K562 (cell line): ENCODE results near the gene DDC. TPM values are rescaled to one million over a fixed set of nuclear protein-coding genes. Genes with fewer than 3 reads are reported as not detected.

Experiments
- BCOR ChIP-seq: fragments of 450-650 bp; IDR thresholded peaks from 2 replicates; pipeline ENCODE4 v1.6.1; 2016
- CEBPB ChIP-seq: fragments of 450-650 bp; IDR thresholded peaks from 2 replicates; pipeline ENCODE4 v1.6.1; 2016; ENCODE audit warnings: missing genetic modification characterization, missing compliant biosample characterization
- CGGBP1 ChIP-seq: fragments of 250-450 bp; sonication (Bioruptor Pico); IDR thresholded peaks from 2 replicates; pipeline ENCODE4 v1.9.0; 2021; ENCODE audit warnings: mild to moderate bottlenecking
- EZH2 ChIP-seq: IDR thresholded peaks from 2 replicates; pipeline ENCODE4 v1.6.1; 2012; ENCODE audit warnings: low read depth, mild to moderate bottlenecking, inconsistent platforms, low read length, borderline replicate concordance
- MBD1 ChIP-seq: fragments of 250-450 bp; sonication (Bioruptor Pico); IDR thresholded peaks from 2 replicates; pipeline ENCODE4 v1.8.0; 2022; ENCODE audit warnings: inconsistent platforms
- MTA3 ChIP-seq: fragments of 450-650 bp; formaldehyde crosslinking; IDR thresholded peaks from 2 replicates; pipeline ENCODE4 v1.6.1; 2017; ENCODE audit warnings: mild to moderate bottlenecking, borderline replicate concordance
- NELFE ChIP-seq: IDR thresholded peaks from 2 replicates; pipeline ENCODE4 v1.6.1; 2011; ENCODE audit warnings: mild to moderate bottlenecking; ENCODE audit not compliant: insufficient read depth, insufficient read length
- PML ChIP-seq: IDR thresholded peaks from 2 replicates; pipeline ENCODE4 v1.6.1; 2012; ENCODE audit warnings: low read length, inconsistent platforms
- SP1 ChIP-seq: sonication (generic); formaldehyde crosslinking; IDR thresholded peaks from 2 replicates; pipeline ENCODE4 v1.8.1; 2022; ENCODE audit warnings: mild to moderate bottlenecking, missing genetic modification reagents
- TBL1XR1 ChIP-seq, 2 experiments: IDR thresholded peaks; 2 replicates each; pipeline ENCODE4 v1.6.1; 2012; ENCODE audit warnings: improper control_type of control experiment in 2 of 2, low read length in 2 of 2, mild to moderate bottlenecking in 1 of 2
- ZNF444 ChIP-seq: fragments of 250-450 bp; sonication (Bioruptor Pico); IDR thresholded peaks from 2 replicates; pipeline ENCODE4 v1.4.0; 2020; ENCODE audit warnings: mild to moderate bottlenecking, moderate library complexity
- ZNF551 ChIP-seq: fragments of 250-450 bp; sonication (Bioruptor Pico); IDR thresholded peaks from 2 replicates; pipeline ENCODE4 v1.5.0; 2021; ENCODE audit warnings: mild to moderate bottlenecking, moderate library complexity
- ZNF57 ChIP-seq: fragments of 450-650 bp; formaldehyde crosslinking; IDR thresholded peaks from 2 replicates; pipeline ENCODE4 v1.4.0; 2020; ENCODE audit warnings: mild to moderate bottlenecking, moderate library complexity
- polyA plus RNA-seq, 8 experiments: library from polyadenylated mRNA; depleted of rRNA in 4 of 8; stranded (reverse) in 5 of 8; unstranded in 3 of 8; fragments of >200 nt; fragmentation: Nextera tagmentation in 2 of 8; fragmentation: Illumina TruSeq in 1 of 8; extraction: Ambion mirVana in 2 of 8; extraction: Trizol in 1 of 8; gene quantifications; 2 replicates each; pipeline versions ENCODE4 v1.2.1 to v1.2.3, GENCODE V29; 2011 to 2014; ENCODE audit warnings: inconsistent platforms in 1 of 8, missing spikeins in 1 of 8
- total RNA-seq, 7 experiments: library from RNA; depleted of rRNA in 6 of 7; stranded (reverse); fragments of >200 nt in 6 of 7; fragmentation: Illumina TruSeq in 2 of 7; extraction: Trizol in 2 of 7; gene quantifications; 2 replicates each; pipeline versions ENCODE4 v1.2.1 to v1.2.3, GENCODE V29; 2011 to 2021; ENCODE audit warnings: low replicate concordance in 1 of 7
- TF ChIP-seq, protein P1 (sequence below), 3 experiments: IDR thresholded peaks in 2 of 3; conservative IDR thresholded peaks in 1 of 3; 2 replicates each; pipeline ENCODE4 v1.5.1; 2011 to 2012; ENCODE audit warnings: low read length in 3 of 3, mild to moderate bottlenecking in 3 of 3, control low read depth in 2 of 3, improper control_type of control experiment in 1 of 3, inconsistent platforms in 1 of 3, low read depth in 1 of 3, mixed read lengths in 1 of 3, moderate library complexity in 1 of 3; ENCODE audit not compliant: insufficient read depth in 2 of 3
- TF ChIP-seq, protein P2 (sequence below): sonication (generic); formaldehyde crosslinking; IDR thresholded peaks from 2 replicates; pipeline ENCODE4 v1.8.0; 2022; ENCODE audit warnings: missing genetic modification reagents, mild to moderate bottlenecking, borderline replicate concordance
- TF ChIP-seq, protein P3 (sequence below): fragments of 200-800 bp; sonication (Bioruptor generic); IDR thresholded peaks from 2 replicates; pipeline ENCODE4 v1.6.1; 2016; ENCODE audit warnings: missing genetic modification characterization, missing compliant biosample characterization
- TF ChIP-seq, protein P4 (sequence below): fragments of 200-800 bp; sonication (Bioruptor generic); IDR thresholded peaks from 2 replicates; pipeline ENCODE4 v1.6.1; 2017; ENCODE audit warnings: missing genetic modification characterization, missing compliant biosample characterization

DDC gene
- total and polyA plus RNA-seq, 9 of the 15 experiments (the other 6 are each of a cell fraction or from before 2014, with no cell fraction given), result not detected

GRCh38 chr7:50497068-50497642 lies 68.0 kb downstream of the DDC start (continued):
- TF ChIP-seq MBD1 (CRISPR knock-in tag) (no peak), TBL1XR1 (IDR thresholded peaks at IDR 0.05; ENCODE audit: low read length in 2 of 2) (peak; percentile 56 to 96; a peak in 3 of 4 replicates), MTA3 (peak; percentile 96), ZNF444 (CRISPR knock-in tag) (peak; percentile 53; the same call in 1 of the 2 replicates), NELFE (no peak), EZH2 (no peak), PML (peak; percentile 93), BCOR (peak; percentile 89), CGGBP1 (CRISPR knock-in tag) (no peak), ZNF57 (CRISPR knock-in tag) (no peak), CEBPB (tag) (peak; percentile 55), ZNF551 (CRISPR knock-in tag) (no peak), SP1 (CRISPR knock-in tag) (no peak)
- TF ChIP-seq, protein P1, sequence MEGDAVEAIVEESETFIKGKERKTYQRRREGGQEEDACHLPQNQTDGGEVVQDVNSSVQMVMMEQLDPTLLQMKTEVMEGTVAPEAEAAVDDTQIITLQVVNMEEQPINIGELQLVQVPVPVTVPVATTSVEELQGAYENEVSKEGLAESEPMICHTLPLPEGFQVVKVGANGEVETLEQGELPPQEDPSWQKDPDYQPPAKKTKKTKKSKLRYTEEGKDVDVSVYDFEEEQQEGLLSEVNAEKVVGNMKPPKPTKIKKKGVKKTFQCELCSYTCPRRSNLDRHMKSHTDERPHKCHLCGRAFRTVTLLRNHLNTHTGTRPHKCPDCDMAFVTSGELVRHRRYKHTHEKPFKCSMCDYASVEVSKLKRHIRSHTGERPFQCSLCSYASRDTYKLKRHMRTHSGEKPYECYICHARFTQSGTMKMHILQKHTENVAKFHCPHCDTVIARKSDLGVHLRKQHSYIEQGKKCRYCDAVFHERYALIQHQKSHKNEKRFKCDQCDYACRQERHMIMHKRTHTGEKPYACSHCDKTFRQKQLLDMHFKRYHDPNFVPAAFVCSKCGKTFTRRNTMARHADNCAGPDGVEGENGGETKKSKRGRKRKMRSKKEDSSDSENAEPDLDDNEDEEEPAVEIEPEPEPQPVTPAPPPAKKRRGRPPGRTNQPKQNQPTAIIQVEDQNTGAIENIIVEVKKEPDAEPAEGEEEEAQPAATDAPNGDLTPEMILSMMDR (IDR thresholded peaks at IDR 0.05 in 2 of 3, conservative IDR thresholded peaks at IDR 0.05 in 1 of 3; ENCODE audit: insufficient read depth in 2 of 3, low read depth in 1 of 3, low read length in 3 of 3), result no peak
- TF ChIP-seq, protein P2, sequence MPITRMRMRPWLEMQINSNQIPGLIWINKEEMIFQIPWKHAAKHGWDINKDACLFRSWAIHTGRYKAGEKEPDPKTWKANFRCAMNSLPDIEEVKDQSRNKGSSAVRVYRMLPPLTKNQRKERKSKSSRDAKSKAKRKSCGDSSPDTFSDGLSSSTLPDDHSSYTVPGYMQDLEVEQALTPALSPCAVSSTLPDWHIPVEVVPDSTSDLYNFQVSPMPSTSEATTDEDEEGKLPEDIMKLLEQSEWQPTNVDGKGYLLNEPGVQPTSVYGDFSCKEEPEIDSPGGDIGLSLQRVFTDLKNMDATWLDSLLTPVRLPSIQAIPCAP (CRISPR knock-in tag), result no peak
- TF ChIP-seq, protein P3, sequence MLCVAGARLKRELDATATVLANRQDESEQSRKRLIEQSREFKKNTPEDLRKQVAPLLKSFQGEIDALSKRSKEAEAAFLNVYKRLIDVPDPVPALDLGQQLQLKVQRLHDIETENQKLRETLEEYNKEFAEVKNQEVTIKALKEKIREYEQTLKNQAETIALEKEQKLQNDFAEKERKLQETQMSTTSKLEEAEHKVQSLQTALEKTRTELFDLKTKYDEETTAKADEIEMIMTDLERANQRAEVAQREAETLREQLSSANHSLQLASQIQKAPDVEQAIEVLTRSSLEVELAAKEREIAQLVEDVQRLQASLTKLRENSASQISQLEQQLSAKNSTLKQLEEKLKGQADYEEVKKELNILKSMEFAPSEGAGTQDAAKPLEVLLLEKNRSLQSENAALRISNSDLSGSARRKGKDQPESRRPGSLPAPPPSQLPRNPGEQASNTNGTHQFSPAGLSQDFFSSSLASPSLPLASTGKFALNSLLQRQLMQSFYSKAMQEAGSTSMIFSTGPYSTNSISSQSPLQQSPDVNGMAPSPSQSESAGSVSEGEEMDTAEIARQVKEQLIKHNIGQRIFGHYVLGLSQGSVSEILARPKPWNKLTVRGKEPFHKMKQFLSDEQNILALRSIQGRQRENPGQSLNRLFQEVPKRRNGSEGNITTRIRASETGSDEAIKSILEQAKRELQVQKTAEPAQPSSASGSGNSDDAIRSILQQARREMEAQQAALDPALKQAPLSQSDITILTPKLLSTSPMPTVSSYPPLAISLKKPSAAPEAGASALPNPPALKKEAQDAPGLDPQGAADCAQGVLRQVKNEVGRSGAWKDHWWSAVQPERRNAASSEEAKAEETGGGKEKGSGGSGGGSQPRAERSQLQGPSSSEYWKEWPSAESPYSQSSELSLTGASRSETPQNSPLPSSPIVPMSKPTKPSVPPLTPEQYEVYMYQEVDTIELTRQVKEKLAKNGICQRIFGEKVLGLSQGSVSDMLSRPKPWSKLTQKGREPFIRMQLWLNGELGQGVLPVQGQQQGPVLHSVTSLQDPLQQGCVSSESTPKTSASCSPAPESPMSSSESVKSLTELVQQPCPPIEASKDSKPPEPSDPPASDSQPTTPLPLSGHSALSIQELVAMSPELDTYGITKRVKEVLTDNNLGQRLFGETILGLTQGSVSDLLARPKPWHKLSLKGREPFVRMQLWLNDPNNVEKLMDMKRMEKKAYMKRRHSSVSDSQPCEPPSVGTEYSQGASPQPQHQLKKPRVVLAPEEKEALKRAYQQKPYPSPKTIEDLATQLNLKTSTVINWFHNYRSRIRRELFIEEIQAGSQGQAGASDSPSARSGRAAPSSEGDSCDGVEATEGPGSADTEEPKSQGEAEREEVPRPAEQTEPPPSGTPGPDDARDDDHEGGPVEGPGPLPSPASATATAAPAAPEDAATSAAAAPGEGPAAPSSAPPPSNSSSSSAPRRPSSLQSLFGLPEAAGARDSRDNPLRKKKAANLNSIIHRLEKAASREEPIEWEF (CRISPR knock-in tag), result no peak
- TF ChIP-seq, protein P4, sequence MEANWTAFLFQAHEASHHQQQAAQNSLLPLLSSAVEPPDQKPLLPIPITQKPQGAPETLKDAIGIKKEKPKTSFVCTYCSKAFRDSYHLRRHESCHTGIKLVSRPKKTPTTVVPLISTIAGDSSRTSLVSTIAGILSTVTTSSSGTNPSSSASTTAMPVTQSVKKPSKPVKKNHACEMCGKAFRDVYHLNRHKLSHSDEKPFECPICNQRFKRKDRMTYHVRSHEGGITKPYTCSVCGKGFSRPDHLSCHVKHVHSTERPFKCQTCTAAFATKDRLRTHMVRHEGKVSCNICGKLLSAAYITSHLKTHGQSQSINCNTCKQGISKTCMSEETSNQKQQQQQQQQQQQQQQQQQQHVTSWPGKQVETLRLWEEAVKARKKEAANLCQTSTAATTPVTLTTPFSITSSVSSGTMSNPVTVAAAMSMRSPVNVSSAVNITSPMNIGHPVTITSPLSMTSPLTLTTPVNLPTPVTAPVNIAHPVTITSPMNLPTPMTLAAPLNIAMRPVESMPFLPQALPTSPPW (CRISPR knock-in tag), result peak; percentile 58; the same call in 1 of the 2 replicates
